GM20000 (cell line): Measurements from ENCODE around the gene FXYD6.

Source experiments
- DNase-seq: peaks from one replicate; pipeline ENCODE4 v3.0.0; 2012; ENCODE audit warnings: low spot score
- CTCF ChIP-seq: IDR thresholded peaks from 2 replicates; pipeline ENCODE4 v1.5.1; 2012; ENCODE audit warnings: mild to moderate bottlenecking, control low read depth; ENCODE audit errors: extremely low read depth, missing control alignments

The FXYD6 gene

GRCh38 chr11:117849781-117850414, 26.6 kb downstream of the FXYD6 start:
- TF ChIP-seq CTCF, result no peak
- no peak for DNase-seq

GRCh38 chr11:117843666-117844484, 32.6 kb downstream of the FXYD6 start:
- TF ChIP-seq CTCF, result peak; percentile 96
- peak; percentile 67 for DNase-seq

- TF ChIP-seq CTCF, result no peak
- DNase-seq, result no peak
Observed at GRCh38 chr11:117842131-117842941, 34.1 kb downstream of the FXYD6 start.

- DNase-seq, result no peak
- TF ChIP-seq CTCF, result no peak
Observed at GRCh38 chr11:117841551-117842031, 34.9 kb downstream of the FXYD6 start.

GRCh38 chr11:117840881-117841550, 35.4 kb downstream of the FXYD6 start:
- DNase-seq, result no peak
- no peak for TF ChIP-seq CTCF

- no peak for TF ChIP-seq CTCF
- no peak for DNase-seq
Observed at GRCh38 chr11:117839936-117840813, 36.3 kb downstream of the FXYD6 start.
